Sigmoid colon (tissue), 3 donors: ENCODE data around the gene CNTN1.
A peak's percentile ranks its signal among the peaks of the same experiment; 100 is the strongest.

Experiments used
- CTCF ChIP-seq, 4 experiments: fragments of 450-650 bp in 3 of 4; fragments of 200-600 bp in 1 of 4; IDR thresholded peaks; one replicate each; pipeline ENCODE4 v1.5.1; 2016 to 2019; ENCODE audit warnings: antibody characterized with exemption in 4 of 4, mild to moderate bottlenecking in 3 of 4, moderate library complexity in 2 of 4
- POLR2A ChIP-seq, 2 donors: fragments of 450-650 bp; IDR thresholded peaks; one replicate each; pipeline ENCODE4 v1.6.1; 2016; ENCODE audit warnings: antibody characterized with exemption in 2 of 2, mild to moderate bottlenecking in 2 of 2, moderate library complexity in 2 of 2

GRCh38 chr12:40921563-40922163, 229.4 kb downstream of the CNTN1 start:
- peak in 3 of 4 experiments; percentile 37 to 76 (median 50) for TF ChIP-seq CTCF (IDR thresholded peaks at IDR 0.05)
- no peak for TF ChIP-seq POLR2A (IDR thresholded peaks at IDR 0.05)
